ENCODE data around the gene PARK7.

The PARK7 gene

GRCh38 chr1:8025061-8025670 lies 63.7 kb downstream of the PARK7 start:
- DNase-seq: peak; percentile 1

- peak; percentile 1 for DNase-seq
Measured at GRCh38 chr1:8025671-8026144, 64.2 kb downstream of the PARK7 start.

GRCh38 chr1:8026153-8026975 lies 64.9 kb downstream of the PARK7 start, which contains the start of gene ERRFI1:
Gene ERRFI1 (minus strand): TSS chr1:8026309. CDS start chr1:8015619, 10,690 bp downstream.
- peak; percentile 93 for DNase-seq

GRCh38 chr1:8026976-8027747 lies 65.7 kb downstream of the PARK7 start:
- no peak for DNase-seq

- no peak for DNase-seq
Measured at GRCh38 chr1:8027748-8028570, 66.4 kb downstream of the PARK7 start.

GRCh38 chr1:8028571-8028910 lies 67.0 kb downstream of the PARK7 start:
- DNase-seq: no peak

GRCh38 chr1:8031176-8031785 lies 69.8 kb downstream of the PARK7 start:
- peak; percentile 58 for DNase-seq

- DNase-seq: no peak
Measured at GRCh38 chr1:8032366-8032910, 70.9 kb downstream of the PARK7 start.

- no peak for DNase-seq
Measured at GRCh38 chr1:8033322-8033721, 71.8 kb downstream of the PARK7 start.
